K562 (cell line): ENCODE data around the gene ING1. TPM values are rescaled to one million over a fixed set of nuclear protein-coding genes. Genes with fewer than 3 reads are reported as not detected.

Experiments used
- ATAC-seq: fragments of 200-7000 bp; cut with Tn5 transposase; 3 replicates; pipeline ENCODE4 v1.9.1; 2020; ENCODE audit warnings: moderate library complexity
- BruUV-seq: library from RNA; stranded (reverse); fragments of 400-500 nt; replicated peaks from 2 replicates; lab custom pipeline; 2021; lab: Mats Ljungman, UMichigan
- CTCF ChIA-PET: fragments of 300-600 bp; formaldehyde crosslinking; extraction: SDS; loops from one replicate; lab custom pipeline; 2021; ENCODE audit warnings: low intra/inter-chr PET ratio; lab: Yijun Ruan, JAX
- POLR2A ChIA-PET: fragments of 300-600, 350-650 bp; sonication (Branson Sonifier 250); formaldehyde crosslinking; extraction: SDS; loops from one replicate; lab custom pipeline; 2021; ENCODE audit warnings: antibody characterized with exemption, inconsistent platforms; lab: Yijun Ruan, JAX
- DNase-seq, 4 experiments: peaks; one replicate each; pipeline versions ENCODE4 v3.0.0 to v3.0.0-alpha.2; 2011 to 2018; ENCODE audit warnings: low spot score in 3 of 4, mixed read lengths in 3 of 4; ENCODE audit errors: extremely low read depth in 1 of 4
- FAIRE-seq: peaks from 2 replicates; lab custom pipeline; 2011; peaks lifted over from hg19 to GRCh38; lab: Jason Lieb, UNC
- H2AFZ ChIP-seq: 2 replicates; pipeline ENCODE4 v1.6.0; 2011; ENCODE audit warnings: low read depth, low read length, control low read depth, inconsistent platforms
- H3K27ac ChIP-seq: fragments of 200-600 bp; 3 replicates; pipeline ENCODE4 v1.8.0; 2011; ENCODE audit warnings: low read depth, mild to moderate bottlenecking, control low read depth, inconsistent platforms, low read length, moderate library complexity, mixed read lengths; ENCODE audit errors: extremely low read depth
- H3K27me3 ChIP-seq, 2 experiments: fragments of 300-600 bp in 1 of 2; 2 replicates in 1 of 2; 3 replicates in 1 of 2; pipeline versions ENCODE4 v1.6.0 to v1.8.0; 2011; ENCODE audit warnings: inconsistent platforms in 2 of 2, low read length in 2 of 2, mild to moderate bottlenecking in 1 of 2, mixed read lengths in 1 of 2, moderate library complexity in 1 of 2; ENCODE audit not compliant: control insufficient read depth in 2 of 2, insufficient read depth in 2 of 2
- H3K36me3 ChIP-seq: fragments of 300-600 bp; 3 replicates; pipeline ENCODE4 v1.8.0; 2011; ENCODE audit warnings: mild to moderate bottlenecking, low read length, inconsistent platforms; ENCODE audit not compliant: control insufficient read depth, insufficient read depth
- H3K4me1 ChIP-seq, 2 experiments: fragments of 200-600 bp in 1 of 2; replicated peaks in 1 of 2; 2 replicates in 1 of 2; 3 replicates in 1 of 2; pipeline versions ENCODE4 v1.5.1 to v1.8.0; 2011; ENCODE audit warnings: inconsistent platforms in 2 of 2, low read length in 2 of 2, mild to moderate bottlenecking in 1 of 2, mixed read lengths in 1 of 2, moderate library complexity in 1 of 2; ENCODE audit not compliant: control insufficient read depth in 2 of 2, insufficient read depth in 2 of 2
- H3K4me2 ChIP-seq: 2 replicates; pipeline ENCODE4 v1.6.1; 2011; ENCODE audit warnings: low read length, control low read depth, inconsistent platforms, mixed read lengths; ENCODE audit not compliant: insufficient read depth
- H3K4me3 ChIP-seq: fragments of 200-600 bp; sonication (generic), shearing (Covaris generic); 2 replicates; pipeline ENCODE4 v1.5.1; 2016; ENCODE audit warnings: control low read depth, inconsistent platforms
- H3K79me2 ChIP-seq: fragments of 200-600 bp; 3 replicates; pipeline ENCODE4 v1.8.0; 2011; ENCODE audit warnings: low read length, inconsistent platforms; ENCODE audit not compliant: control insufficient read depth, insufficient read depth
- H3K9ac ChIP-seq, 2 experiments: 2 replicates each; pipeline versions ENCODE4 v1.6.0 to v1.6.1; 2011; ENCODE audit warnings: low read depth in 2 of 2, low read length in 2 of 2, control low read depth in 1 of 2, inconsistent platforms in 1 of 2, mild to moderate bottlenecking in 1 of 2, mixed read lengths in 1 of 2; ENCODE audit not compliant: insufficient read depth in 1 of 2
- H3K9me1 ChIP-seq: one replicate; pipeline ENCODE4 v1.6.0; 2011; ENCODE audit warnings: inconsistent platforms, mild to moderate bottlenecking, low read length, moderate library complexity; ENCODE audit not compliant: control insufficient read depth, insufficient read depth
- H3K9me3 ChIP-seq: replicated peaks from 2 replicates; pipeline ENCODE4 v1.5.1; 2011; ENCODE audit warnings: low read depth, low read length, inconsistent platforms; ENCODE audit not compliant: control insufficient read depth, insufficient read depth
- H4K20me1 ChIP-seq: replicated peaks from 2 replicates; pipeline ENCODE4 v1.6.1; 2011; ENCODE audit warnings: low read length, inconsistent platforms, mixed read lengths; ENCODE audit not compliant: control insufficient read depth, insufficient read depth
- BRF1 ChIP-seq: IDR thresholded peaks from 3 replicates; pipeline ENCODE4 v1.6.1; 2011; ENCODE audit warnings: borderline replicate concordance, mild to moderate bottlenecking; ENCODE audit not compliant: insufficient read length; ENCODE audit errors: extremely low read depth
- NFE2 ChIP-seq: IDR thresholded peaks from 2 replicates; pipeline ENCODE4 v1.6.1; 2014; ENCODE audit warnings: antibody characterized with exemption, low read depth
- NRF1 ChIP-seq, 2 experiments: fragments of 450-650 bp; IDR thresholded peaks in 1 of 2; conservative IDR thresholded peaks in 1 of 2; 2 replicates each; pipeline ENCODE4 v1.6.1; 2014; ENCODE audit warnings: mild to moderate bottlenecking in 2 of 2
- RB1 ChIP-seq: fragments of 450-650 bp; IDR thresholded peaks from 2 replicates; pipeline ENCODE4 v1.6.1; 2017; ENCODE audit warnings: low read depth, mild to moderate bottlenecking
- TCF7 ChIP-seq: sonication (generic); IDR thresholded peaks from 2 replicates; pipeline ENCODE4 v1.6.1; 2016; ENCODE audit warnings: antibody characterized with exemption, borderline replicate concordance
- THRAP3 ChIP-seq: fragments of 450-650 bp; IDR thresholded peaks from 2 replicates; pipeline ENCODE4 v1.6.1; 2016; ENCODE audit warnings: mild to moderate bottlenecking, inconsistent platforms, borderline replicate concordance
- ZNF431 ChIP-seq: sonication (generic); formaldehyde crosslinking; IDR thresholded peaks from 2 replicates; pipeline ENCODE4 v1.8.0; 2022; ENCODE audit warnings: mild to moderate bottlenecking, missing genetic modification reagents
- WGBS: fragments of 100-300 bp; shearing (Covaris generic); methylation state at CpG from one replicate; pipeline ENCODE4 v1.1.6; 2016; ENCODE audit warnings: low coverage, mixed read lengths; ENCODE audit not compliant: insufficient coverage; ENCODE audit errors: missing lambda C conversion rate; 5-methylcytosine and 5-hydroxymethylcytosine counted together
- in situ Hi-C: fragments of 300-500 bp; cut with MboI; formaldehyde crosslinking; loops from 4 replicates; pipeline ENCODE4 v1.15.0; 2018; ENCODE audit warnings: inconsistent platforms, mixed read lengths
- intact Hi-C: fragments of 100-400 bp; cut with micrococcal nuclease; formaldehyde crosslinking; loops from 2 replicates; pipeline ENCODE4 v1.14.2; 2022
- polyA plus RNA-seq, 8 experiments: library from polyadenylated mRNA; depleted of rRNA in 4 of 8; stranded (reverse) in 5 of 8; unstranded in 3 of 8; fragments of >200 nt; fragmentation: Nextera tagmentation in 2 of 8; fragmentation: Illumina TruSeq in 1 of 8; extraction: Ambion mirVana in 2 of 8; extraction: Trizol in 1 of 8; gene quantifications; 2 replicates each; pipeline versions ENCODE4 v1.2.1 to v1.2.3, GENCODE V29; 2011 to 2014; ENCODE audit warnings: inconsistent platforms in 1 of 8, missing spikeins in 1 of 8
- total RNA-seq, 7 experiments: library from RNA; depleted of rRNA in 6 of 7; stranded (reverse); fragments of >200 nt in 6 of 7; fragmentation: Illumina TruSeq in 2 of 7; extraction: Trizol in 2 of 7; gene quantifications; 2 replicates each; pipeline versions ENCODE4 v1.2.1 to v1.2.3, GENCODE V29; 2011 to 2021; ENCODE audit warnings: low replicate concordance in 1 of 7
- TF ChIP-seq, protein P1 (sequence below): fragments of 250-450 bp; sonication (Bioruptor Pico); IDR thresholded peaks from 2 replicates; pipeline ENCODE4 v1.5.1; 2021; ENCODE audit warnings: mild to moderate bottlenecking
- TF ChIP-seq, protein P2 (sequence below): fragments of 200-800 bp; sonication (Bioruptor generic); IDR thresholded peaks from 2 replicates; pipeline ENCODE4 v1.6.1; 2017; ENCODE audit warnings: missing genetic modification characterization, missing compliant biosample characterization

The ING1 gene
- total and polyA plus RNA-seq, 9 of the 15 experiments (the other 6 are each of a cell fraction or from before 2014, with no cell fraction given), result 1.0 to 20.1 (median 8.2) TPM

DNA sequence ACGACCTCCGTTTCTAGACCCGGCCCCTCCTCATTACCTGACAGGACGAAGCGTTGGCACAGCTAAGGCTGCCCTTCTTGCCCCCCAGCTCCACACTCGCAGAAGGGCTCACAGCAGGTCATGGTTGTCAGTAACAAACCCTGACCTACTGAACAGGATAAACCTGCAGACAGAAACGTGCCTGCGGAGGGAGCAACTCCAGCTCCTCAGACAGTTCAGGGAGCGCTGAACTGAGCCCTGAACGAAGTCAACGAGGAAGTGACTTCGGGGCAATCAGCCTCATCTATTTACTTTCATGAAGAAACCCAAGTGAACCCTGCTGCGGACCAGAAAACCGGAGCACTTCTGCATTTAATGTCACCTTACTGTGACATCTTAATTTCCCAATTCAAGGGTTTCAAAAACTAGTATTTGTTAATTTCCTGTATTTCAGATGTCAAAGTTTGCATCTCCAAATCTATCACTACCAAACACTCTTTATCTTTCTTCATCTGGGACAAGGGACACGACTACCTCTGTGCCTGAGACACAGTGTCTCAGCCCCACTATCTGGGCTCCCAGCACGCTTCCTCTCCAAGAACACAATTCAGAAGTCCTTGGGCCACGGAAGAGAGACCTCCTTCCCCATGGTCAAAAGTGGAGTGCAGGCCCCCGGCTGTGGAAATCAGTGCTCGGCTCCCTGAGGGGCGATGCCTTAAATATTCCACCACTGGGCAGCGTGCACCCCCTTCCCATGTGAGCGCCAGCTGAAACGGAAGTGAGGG is 47.8 kb upstream of the ING1 start:
- WGBS, result 88% methylated on average over 22 of the region's 23 CpGs
- Histone ChIP-seq H3K27ac (no peak overlapping the region), H4K20me1 (no peaks in the 10 kb centered on the region), H3K4me1 (no peaks in the 10 kb centered on the region), H3K9ac (no peak overlapping the region), H3K4me2 (no peak overlapping the region), H3K27me3 (no peaks in the 10 kb centered on the region), H2AFZ (no peak overlapping the region), H3K9me3 (no peaks in the 10 kb centered on the region), H3K79me2 (no peaks in the 10 kb centered on the region), H3K36me3 (peaks cover 59% of the 10 kb centered on the region), H3K4me3 (no peak overlapping the region), H3K9me1 (no peaks in the 10 kb centered on the region)
- intact Hi-C loops, result no loop called here
- in situ Hi-C loops, result no loop called here
- BruUV-seq, result no TSS peak
- DNase-seq (no peak), FAIRE-seq (no peak), ATAC-seq (no peak)
- ChIA-PET CTCF (no interaction called here), POLR2A (interaction anchor here (0.7 kb wide), 1 partner anchor 158 kb away, joined by 3 read pairs; no protein-coding TSS in a partner anchor)
- TF ChIP-seq, protein P1, sequence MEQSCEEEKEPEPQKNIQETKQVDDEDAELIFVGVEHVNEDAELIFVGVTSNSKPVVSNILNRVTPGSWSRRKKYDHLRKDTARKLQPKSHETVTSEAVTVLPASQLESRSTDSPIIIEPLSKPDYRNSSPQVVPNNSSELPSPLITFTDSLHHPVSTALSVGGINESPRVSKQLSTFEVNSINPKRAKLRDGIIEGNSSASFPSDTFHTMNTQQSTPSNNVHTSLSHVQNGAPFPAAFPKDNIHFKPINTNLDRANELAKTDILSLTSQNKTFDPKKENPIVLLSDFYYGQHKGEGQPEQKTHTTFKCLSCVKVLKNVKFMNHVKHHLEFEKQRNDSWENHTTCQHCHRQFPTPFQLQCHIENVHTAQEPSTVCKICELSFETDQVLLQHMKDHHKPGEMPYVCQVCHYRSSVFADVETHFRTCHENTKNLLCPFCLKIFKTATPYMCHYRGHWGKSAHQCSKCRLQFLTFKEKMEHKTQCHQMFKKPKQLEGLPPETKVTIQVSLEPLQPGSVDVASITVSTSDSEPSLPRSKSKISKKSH (CRISPR knock-in tag), result no peak
- no peak for TF ChIP-seq THRAP3
- TF ChIP-seq NRF1 (conservative IDR thresholded peaks at IDR 0.05 in 1 of 2, IDR thresholded peaks at IDR 0.05 in 1 of 2), result no peak
- TF ChIP-seq TCF7, result no peak
- TF ChIP-seq ZNF431, result no peak
- TF ChIP-seq, protein P2, sequence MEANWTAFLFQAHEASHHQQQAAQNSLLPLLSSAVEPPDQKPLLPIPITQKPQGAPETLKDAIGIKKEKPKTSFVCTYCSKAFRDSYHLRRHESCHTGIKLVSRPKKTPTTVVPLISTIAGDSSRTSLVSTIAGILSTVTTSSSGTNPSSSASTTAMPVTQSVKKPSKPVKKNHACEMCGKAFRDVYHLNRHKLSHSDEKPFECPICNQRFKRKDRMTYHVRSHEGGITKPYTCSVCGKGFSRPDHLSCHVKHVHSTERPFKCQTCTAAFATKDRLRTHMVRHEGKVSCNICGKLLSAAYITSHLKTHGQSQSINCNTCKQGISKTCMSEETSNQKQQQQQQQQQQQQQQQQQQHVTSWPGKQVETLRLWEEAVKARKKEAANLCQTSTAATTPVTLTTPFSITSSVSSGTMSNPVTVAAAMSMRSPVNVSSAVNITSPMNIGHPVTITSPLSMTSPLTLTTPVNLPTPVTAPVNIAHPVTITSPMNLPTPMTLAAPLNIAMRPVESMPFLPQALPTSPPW (CRISPR knock-in tag), result no peak
- no peak for TF ChIP-seq BRF1
- TF ChIP-seq NFE2, result no peak
- TF ChIP-seq RB1, result no peak
